Gastroesophageal sphincter (tissue), 3 donors: ENCODE data around the gene NCSTN.

Source experiments
- CTCF ChIP-seq, 4 experiments: fragments of 200-600 bp in 2 of 4; fragments of 450-650 bp in 2 of 4; sonication (generic) in 1 of 4; IDR thresholded peaks; one replicate each; pipeline ENCODE4 v1.5.1; 2017 to 2019; ENCODE audit warnings: antibody characterized with exemption in 4 of 4, mild to moderate bottlenecking in 2 of 4, moderate library complexity in 2 of 4
- EP300 ChIP-seq: sonication (generic); formaldehyde crosslinking; IDR thresholded peaks from one replicate; pipeline ENCODE4 v1.6.1; 2017; ENCODE audit warnings: antibody characterized with exemption, mild to moderate bottlenecking
- POLR2A ChIP-seq, 2 donors: fragments of 450-650 bp; IDR thresholded peaks; one replicate each; pipeline ENCODE4 v1.6.1; 2017; ENCODE audit warnings: antibody characterized with exemption in 2 of 2, mild to moderate bottlenecking in 2 of 2, moderate library complexity in 1 of 2
- POLR2AphosphoS5 ChIP-seq: sonication (generic); formaldehyde crosslinking; IDR thresholded peaks from one replicate; pipeline ENCODE4 v1.6.1; 2017; ENCODE audit warnings: antibody characterized with exemption

GRCh38 chr1:160400646-160401486 is 57.7 kb downstream of the NCSTN start:
- TF ChIP-seq CTCF (IDR thresholded peaks at IDR 0.05) = no peak
- no peak for TF ChIP-seq POLR2A (IDR thresholded peaks at IDR 0.05)
- no peak for TF ChIP-seq POLR2AphosphoS5
- TF ChIP-seq EP300 = no peak
